AG04449 (cell line): ENCODE data around the gene ARHGAP33.
"Not testable (repeated sequence)": the region's sequence is repeated elsewhere in the genome, so short reads cannot be mapped to it uniquely, and the experiment has no call there.

Experiments
- CTCF ChIA-PET: fragments of 350-600 bp; formaldehyde crosslinking; extraction: SDS; loops from one replicate; lab custom pipeline; 2021; ENCODE audit warnings: antibody characterized with exemption; lab: Yijun Ruan, JAX
- POLR2A ChIA-PET: fragments of 400-600, 350-600 bp; formaldehyde crosslinking; extraction: SDS; loops from one replicate; lab custom pipeline; 2020; ENCODE audit warnings: antibody characterized with exemption, inconsistent platforms; lab: Yijun Ruan, JAX
- DNase-seq: peaks from one replicate; pipeline ENCODE4 v3.0.0-alpha.2; 2010; ENCODE audit warnings: low read depth, low spot score
- H3K4me3 ChIP-seq: 2 replicates; pipeline ENCODE4 v1.5.1; 2011; ENCODE audit warnings: low read depth, mild to moderate bottlenecking, control low read depth, low read length
- CTCF ChIP-seq: IDR thresholded peaks from one replicate; pipeline ENCODE4 v1.5.1; 2011; ENCODE audit warnings: mild to moderate bottlenecking, moderate library complexity, low read length, control low read depth, inconsistent platforms; ENCODE audit not compliant: insufficient read depth; ENCODE audit errors: missing control alignments

The ARHGAP33 gene

GRCh38 chr19:35793381-35794165, 18.2 kb downstream of the ARHGAP33 start:
- no peak for TF ChIP-seq CTCF
- CTCF ChIA-PET = no interaction called here
- POLR2A ChIA-PET = no interaction called here
- no peak overlapping the region for H3K4me3 ChIP-seq
- no peak for DNase-seq

GRCh38 chr19:35795564-35795963, 20.2 kb downstream of the ARHGAP33 start:
- CTCF ChIA-PET, DNase-seq, POLR2A ChIA-PET, H3K4me3 ChIP-seq: not testable (repeated sequence)

- POLR2A ChIA-PET = interaction anchor here (0.6 kb wide), 1 partner anchor 17 kb away, joined by 4 read pairs; no protein-coding TSS in a partner anchor
- no peak for DNase-seq
- no peak for TF ChIP-seq CTCF
- no peak overlapping the region for H3K4me3 ChIP-seq
- CTCF ChIA-PET = no interaction called here
Measured at GRCh38 chr19:35796645-35797542, 21.5 kb downstream of the ARHGAP33 start.

- POLR2A ChIA-PET = no interaction called here
- no peak for DNase-seq
- no peak for TF ChIP-seq CTCF
- CTCF ChIA-PET = no interaction called here
- H3K4me3 ChIP-seq = no peak overlapping the region
Measured at GRCh38 chr19:35797663-35798062, 22.3 kb downstream of the ARHGAP33 start.

GRCh38 chr19:35801828-35802227, 26.5 kb downstream of the ARHGAP33 start:
- H3K4me3 ChIP-seq = no peak overlapping the region
- DNase-seq = no peak
- CTCF ChIA-PET = no interaction called here
- TF ChIP-seq CTCF = no peak
- POLR2A ChIA-PET = no interaction called here

GRCh38 chr19:35805526-35806102, 30.2 kb downstream of the ARHGAP33 start:
- ChIA-PET CTCF (no interaction called here), POLR2A (no interaction called here)
- DNase-seq = no peak
- no peak overlapping the region for H3K4me3 ChIP-seq
- TF ChIP-seq CTCF = no peak
